Erythroblast (primary cell): ENCODE data around the gene BRD3OS.
A peak's percentile ranks its signal among the peaks of the same experiment; 100 is the strongest.

Experiments used
- DNase-seq, 2 experiments: peaks; one replicate each; lab custom pipeline; 2025; lab: John Stamatoyannopoulos, UW
- GATA1 ChIP-seq: IDR thresholded peaks from 2 replicates; pipeline ENCODE4 v1.6.1; 2011; ENCODE audit warnings: low read depth, mild to moderate bottlenecking, control low read depth, low read length, moderate library complexity
- POLR2A ChIP-seq: IDR thresholded peaks from 2 replicates; pipeline ENCODE4 v1.6.1; 2011; ENCODE audit warnings: mild to moderate bottlenecking, low read length

Gene BRD3OS

GRCh38 chr9:134004881-134005280 is 20.4 kb upstream of the BRD3OS start:
- no peak for TF ChIP-seq POLR2A
- no peak for TF ChIP-seq GATA1
- DNase-seq: no peak

GRCh38 chr9:134005381-134005780 is 19.9 kb upstream of the BRD3OS start:
- TF ChIP-seq GATA1 (no peak), POLR2A (no peak)
- DNase-seq: no peak

DNA sequence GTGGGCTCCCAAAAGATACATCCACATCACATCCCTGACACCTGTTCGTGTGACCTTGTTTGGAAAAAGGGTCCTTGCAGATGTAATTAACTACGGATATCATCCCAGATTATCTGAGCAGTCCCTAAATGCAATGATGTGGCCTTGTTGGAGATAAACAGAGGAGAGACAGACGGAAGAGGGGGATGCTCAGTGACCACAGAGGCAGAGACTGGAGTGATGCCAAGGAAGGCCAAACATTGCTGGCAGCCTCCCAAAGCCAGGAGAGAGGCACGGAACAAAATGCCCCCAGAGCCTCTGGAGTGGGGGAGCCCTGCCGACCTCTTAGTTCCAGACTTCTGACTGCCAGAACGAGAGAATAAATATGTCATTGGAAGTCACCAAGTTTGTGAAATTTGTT is 18.1 kb upstream of the BRD3OS start:
- no peak for TF ChIP-seq GATA1
- no peak for TF ChIP-seq POLR2A
- DNase-seq: no peak

GRCh38 chr9:134007571-134007970 is 17.7 kb upstream of the BRD3OS start:
- TF ChIP-seq GATA1 (no peak), POLR2A (no peak)
- no peak for DNase-seq

DNA sequence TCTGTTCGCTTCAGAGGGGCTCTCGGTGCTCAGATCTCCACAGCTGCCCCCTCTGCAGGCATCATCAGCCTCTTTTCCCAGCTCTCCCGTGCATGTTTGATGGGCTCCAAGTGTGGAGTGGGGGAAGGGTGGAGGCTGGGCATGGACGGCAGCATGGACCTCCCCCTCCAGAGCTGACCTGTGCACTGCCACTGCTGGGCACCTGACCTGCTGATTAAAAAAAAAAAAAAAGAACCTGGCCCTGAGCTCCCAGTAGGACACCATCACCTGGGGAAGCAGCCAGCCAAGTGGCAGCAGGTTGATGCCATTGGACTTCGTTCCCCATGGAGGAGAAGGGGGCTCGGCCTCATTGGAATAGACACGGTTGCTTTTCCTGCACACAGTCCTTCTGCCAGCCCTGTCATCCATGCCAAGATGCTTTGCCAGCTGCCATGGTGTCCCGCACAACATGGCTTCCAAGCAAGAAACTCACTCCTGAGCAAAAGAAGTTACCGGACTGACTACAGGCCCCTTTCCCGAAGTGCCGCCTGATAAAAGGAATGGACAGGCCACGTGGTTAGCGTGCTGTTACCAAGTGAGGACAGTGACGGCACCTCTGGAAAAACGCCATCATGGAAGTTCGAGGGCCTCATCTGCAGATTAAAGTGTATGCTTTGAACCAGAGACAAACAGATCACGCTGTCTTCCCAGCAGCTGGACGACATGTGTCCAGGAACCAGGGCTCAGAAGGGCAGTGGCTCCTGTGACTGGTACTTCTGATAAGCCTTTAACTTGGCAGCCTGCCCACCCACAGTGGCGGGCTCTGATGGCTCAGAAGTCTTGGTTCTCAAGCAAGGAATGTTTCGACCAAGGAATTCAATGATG is 14.7 kb upstream of the BRD3OS start:
- DNase-seq: peak; percentile 62 to 79
- TF ChIP-seq POLR2A: no peak
- TF ChIP-seq GATA1: no peak

- no peak for DNase-seq
- TF ChIP-seq POLR2A: no peak
- no peak for TF ChIP-seq GATA1
These were observed 13.9 kb upstream of the BRD3OS start for GRCh38 chr9:134011401-134011800.

DNA sequence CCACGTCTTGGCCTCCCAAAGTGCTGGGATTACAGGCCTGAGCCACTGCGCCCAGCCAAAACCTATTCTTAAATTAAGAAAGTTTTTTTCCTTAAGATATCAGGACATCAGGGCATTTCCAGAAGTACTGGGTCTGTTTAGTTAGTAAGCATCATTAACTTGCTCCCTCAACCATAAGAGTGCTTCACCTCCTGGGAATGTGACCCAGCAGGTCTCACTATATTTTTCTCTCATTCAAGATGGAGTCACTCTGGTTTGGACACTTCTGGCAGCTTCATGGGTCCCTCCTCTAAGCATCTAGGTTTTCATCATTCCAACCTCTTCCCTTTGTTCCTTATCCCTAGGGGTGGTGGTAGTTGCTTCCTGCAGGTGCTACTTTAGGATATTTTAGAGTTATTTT is 10.3 kb upstream of the BRD3OS start:
- TF ChIP-seq POLR2A: no peak
- TF ChIP-seq GATA1: no peak

GRCh38 chr9:134024214-134024792 is 978 bp upstream of the BRD3OS start:
- DNase-seq: no peak
- no peak for TF ChIP-seq GATA1

More for the DNA sequence above, 10.3 kb upstream of the BRD3OS start:
- no peak for DNase-seq

GRCh38 chr9:134025606-134026541 is 593 bp downstream of the BRD3OS start:
- DNase-seq: peak; percentile 44 to 54
- no peak for TF ChIP-seq GATA1
- TF ChIP-seq POLR2A: no peak

GRCh38 chr9:134026581-134026980 is 1.3 kb downstream of the BRD3OS start:
- no peak for DNase-seq
- no peak for TF ChIP-seq POLR2A
- TF ChIP-seq GATA1: no peak

DNA sequence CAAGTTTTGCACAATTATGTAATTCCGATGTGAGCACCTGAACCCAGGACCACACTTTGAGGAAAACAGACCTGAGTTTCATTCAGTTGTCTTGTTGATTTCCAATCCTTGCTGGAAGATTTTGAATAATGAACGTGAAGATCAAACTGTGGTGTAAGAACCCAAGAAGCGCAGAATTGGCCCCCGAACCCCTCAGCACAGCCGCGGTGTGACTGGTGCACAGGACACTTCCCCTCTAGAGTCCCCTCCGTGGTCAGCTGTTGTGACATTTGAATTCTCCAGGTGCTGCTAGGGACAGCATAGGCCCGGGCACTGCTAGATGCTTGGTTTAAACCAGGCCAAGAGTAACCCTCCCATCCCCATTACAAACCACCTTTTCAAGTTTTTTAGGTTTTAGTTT is 1.7 kb downstream of the BRD3OS start:
- no peak for TF ChIP-seq GATA1
- TF ChIP-seq POLR2A: no peak
- DNase-seq: no peak

DNA sequence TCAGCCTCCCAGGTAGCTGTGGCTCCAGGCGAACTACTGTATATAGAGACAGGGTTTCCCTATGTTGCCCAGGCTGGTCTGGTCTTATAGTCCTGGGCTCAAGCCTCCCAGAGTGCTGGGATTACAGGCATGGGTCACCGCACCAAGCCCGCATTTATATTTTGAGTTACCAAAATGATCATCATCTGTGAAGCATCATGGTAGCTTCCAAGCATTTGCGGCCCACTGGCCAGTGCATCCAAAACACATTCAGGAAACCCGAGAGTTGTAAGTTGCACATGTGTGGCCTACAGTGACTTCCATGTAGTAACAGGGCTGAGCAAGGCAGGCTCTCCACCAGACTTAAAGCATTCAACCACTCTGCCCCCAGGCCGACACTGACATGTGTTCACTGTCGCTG is 2.3 kb downstream of the BRD3OS start:
- TF ChIP-seq GATA1 (no peak), POLR2A (no peak)
- DNase-seq: no peak

DNA sequence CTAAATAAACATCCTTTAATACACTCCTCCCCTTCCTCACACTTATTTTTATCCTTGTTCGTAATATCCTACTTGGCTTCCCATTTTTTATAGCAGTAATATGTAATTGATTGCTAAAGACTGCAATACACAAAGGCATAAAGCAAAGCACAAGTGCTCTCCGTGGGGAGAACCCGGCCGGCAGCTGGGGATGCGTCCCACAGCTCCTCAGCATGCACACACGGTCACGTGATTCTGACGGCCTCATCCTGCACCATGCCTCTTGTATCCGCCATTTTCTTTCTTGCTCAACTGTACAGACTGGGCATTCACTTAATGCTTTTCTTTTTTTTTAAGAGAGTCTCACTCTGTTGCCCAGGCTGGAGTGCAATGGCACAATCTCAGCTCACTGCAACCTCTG is 2.8 kb downstream of the BRD3OS start:
- DNase-seq: no peak
- TF ChIP-seq POLR2A (no peak), GATA1 (no peak)

DNA sequence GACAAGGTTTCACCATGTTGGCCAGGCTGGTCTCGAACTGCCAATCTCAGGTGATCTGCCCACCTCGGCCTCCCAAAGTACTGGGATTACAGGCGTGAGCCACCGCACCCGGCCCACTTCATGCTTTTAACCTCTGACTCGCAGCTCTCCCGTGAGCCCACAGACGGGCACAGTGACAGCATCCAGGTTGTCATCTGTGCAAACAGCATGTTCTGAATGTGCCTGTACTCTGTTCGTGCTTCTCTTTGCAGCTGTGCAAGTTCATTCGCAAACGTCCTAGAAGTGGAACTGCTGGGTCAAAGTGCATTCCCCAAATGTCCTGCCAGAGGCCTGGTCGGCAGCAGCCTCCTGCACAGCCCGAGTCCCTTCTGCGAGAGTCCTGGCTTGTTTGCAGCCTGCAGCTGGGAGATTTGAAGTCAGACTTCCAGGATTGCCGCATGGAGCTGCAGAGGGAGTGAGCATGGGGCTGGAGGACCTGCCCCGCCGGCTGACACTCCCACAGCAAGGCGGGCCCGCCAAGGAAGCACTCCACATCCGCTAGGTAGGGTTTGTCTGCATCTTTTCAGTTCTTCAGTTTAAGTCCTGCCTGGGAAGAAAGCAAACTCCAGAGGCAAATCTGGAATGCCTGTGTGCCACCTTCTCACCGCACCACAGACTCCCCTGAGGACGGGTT is 3.4 kb downstream of the BRD3OS start:
- no peak for DNase-seq
- no peak for TF ChIP-seq POLR2A
- no peak for TF ChIP-seq GATA1
